Bone marrow (tissue), 2 donors: ENCODE results near the gene TBXT.
"Not testable (repeated sequence)": the region's sequence is repeated elsewhere in the genome, so short reads cannot be mapped to it uniquely, and the experiment has no call there.

Experiments used
- DNase-seq, 2 donors: peaks; one replicate each; lab custom pipeline; 2025; lab: John Stamatoyannopoulos, UW

The TBXT gene

DNA sequence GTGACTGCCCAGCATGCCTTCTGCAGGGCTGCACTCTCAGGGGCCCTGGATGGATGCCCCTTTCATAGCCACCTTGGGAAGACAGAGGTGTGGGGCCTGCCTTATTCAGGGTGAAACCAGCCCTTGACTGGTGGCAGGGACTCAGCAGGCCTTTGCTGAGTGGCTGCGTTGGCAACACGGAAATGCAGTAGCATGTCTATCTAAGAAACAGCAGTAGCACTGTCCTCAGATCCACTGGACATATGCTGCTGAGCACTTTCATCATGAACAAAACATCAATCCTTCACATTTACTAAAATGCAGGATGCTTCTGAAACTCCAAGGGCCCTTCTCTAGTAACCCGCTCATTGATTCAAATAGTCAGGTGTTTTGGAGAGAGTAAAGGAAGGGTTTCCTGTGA lies 4.9 kb upstream of the TBXT start:
- no peak for DNase-seq

DNA sequence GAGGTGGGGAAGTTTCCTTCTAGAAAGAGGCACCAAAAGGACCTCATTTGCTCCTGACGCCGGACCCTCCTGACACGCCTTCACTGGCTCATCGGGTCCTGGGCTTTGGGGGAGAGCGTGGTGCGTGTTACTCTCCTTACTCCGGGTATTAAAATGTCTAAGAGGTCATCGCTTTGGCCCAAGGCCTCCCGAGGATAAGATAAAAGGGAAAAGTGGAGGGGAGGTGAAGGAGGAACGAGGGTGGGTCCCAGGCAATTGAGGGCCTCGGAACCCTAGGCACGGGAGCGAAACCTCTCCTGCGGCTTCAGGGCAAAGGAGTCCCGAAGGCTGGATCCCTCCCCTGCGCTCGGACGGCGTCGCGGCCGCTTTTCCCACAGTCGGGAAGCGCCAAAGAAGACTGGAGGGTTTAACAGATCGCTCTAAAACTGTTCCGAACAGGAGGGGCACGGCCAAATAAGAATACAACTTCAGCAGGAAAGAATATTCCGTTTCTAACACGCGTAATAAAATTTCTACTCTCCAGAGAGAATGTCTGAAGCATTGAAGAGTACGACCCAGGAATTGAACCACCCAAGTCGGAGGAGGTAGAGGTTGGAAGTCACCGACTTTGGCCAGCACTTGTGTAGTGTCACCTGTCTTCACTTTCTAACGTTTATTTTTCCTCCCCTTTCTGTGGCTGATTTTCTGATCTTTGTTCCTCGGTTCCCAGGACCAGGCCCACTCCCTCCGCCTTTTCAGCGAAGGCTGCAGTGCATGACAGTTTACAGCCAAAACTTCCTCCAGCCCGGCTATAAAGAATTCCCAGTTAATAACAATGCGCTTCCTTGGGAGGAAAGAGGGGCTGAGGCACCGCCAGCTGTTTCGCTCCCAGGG lies 2.1 kb upstream of the TBXT start:
- DNase-seq, result no peak

DNA sequence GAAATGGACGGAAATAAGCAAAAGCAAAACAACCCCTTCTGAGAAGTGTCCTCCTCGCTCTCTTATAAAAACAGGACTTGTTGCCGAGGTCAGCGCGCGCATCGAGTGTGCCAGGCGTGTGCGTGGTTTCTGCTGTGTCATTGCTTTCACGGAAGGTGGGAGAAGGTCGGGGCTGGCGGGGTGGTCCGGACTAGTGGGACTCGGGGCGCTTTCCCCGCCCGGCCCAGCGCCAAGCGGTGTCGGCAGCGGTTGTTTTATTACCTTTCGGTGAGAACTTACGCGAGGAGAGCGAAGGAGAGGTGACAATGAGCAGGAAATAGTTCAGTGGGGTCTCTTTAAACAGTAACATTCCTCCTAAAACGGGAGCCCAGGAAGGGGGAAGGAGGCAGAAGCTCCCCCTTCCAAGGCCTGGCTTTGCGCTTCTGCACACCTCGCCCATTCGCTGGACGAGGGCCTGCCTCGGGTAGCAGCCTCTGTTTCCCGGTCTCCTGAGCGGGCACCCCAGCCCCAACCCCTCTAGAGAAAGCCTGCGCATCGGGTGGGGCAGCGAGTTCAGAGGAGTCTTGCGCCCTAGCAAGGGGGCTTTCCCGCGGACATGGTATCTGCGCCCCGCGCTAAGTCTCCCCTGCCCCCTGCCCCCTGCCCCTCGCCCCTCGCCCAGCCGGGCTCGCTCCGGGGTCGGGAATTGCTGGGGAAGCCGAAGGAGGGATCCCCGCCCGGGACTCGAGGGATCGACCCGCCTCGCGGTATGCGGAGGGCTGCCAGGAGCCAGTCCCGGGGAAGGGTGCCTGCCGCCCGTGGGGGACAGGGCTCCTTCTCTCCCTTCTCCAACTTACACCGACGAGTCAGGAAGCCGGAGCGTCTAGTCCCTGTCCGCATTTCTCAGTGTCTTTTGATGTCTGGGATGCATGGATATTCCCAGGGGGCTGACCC lies 1.2 kb upstream of the TBXT start:
- no peak for DNase-seq

DNA sequence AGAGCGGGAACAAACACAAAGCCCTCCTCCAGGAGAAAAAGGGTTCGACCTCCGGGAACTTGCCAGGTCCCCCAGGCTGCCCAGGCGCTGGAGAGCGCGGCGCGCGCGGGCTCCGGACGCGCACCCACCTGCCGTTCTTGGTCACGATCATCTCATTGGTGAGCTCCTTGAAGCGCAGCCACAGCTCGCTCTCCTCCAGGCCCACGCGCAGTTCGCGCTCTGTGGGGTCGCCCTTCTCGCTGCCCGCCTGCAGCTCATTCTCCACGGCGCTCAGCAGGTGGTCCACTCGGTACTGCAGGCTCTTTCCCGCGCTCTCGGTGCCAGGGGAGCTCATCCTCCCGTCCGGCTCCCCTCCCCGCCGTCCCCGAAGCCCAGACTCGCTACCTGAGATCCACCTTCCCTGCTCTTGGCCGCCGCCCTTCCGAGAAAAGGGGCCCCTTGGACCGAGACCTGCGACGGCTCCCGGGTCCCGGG lies 356 bp downstream of the TBXT start:
- DNase-seq, result no peak

DNA sequence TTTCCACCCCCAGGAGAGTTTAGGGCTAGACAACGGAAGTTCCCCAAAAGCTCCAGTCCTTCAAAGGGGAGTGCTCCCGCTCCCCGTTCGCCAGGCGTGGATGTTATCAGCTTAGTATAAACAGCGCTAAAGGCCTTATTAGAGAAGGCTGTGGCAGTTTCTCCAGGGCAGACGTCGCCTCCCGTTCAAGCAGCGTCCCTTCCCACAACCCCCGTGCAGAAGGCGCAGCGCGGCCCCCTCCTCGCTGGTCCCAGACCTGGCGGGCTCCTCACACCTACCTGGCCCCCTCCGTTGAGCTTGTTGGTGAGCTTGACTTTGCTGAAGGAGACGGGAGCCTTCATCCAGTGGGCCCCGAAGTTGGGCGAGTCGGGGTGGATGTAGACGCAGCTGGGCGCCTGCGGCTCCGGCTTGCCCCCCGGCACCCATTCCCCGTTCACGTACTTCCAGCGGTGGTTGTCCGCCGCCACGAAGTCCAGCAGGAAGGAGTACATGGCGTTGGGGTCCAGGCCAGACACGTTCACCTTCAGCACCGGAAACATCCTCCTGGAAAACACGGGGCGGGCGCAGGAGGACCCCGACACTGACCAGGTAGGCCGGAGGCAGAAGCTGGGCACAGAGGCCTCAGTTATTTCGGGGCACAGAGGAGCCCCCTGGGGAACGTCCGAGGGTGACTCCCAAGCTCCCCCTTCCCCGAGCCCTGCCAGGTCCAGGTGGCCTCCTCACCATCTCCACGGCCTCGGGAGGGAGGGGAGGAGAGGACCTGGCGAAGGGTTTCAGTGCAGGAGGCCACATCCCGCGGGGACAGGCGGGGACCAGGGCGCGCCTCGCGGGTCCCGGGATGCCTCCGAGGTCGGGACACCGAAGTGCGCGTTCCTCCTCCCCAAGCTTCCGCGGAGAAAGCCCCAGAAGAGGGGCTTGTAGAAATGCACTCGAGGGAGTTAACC lies 1.1 kb downstream of the TBXT start:
- no peak for DNase-seq

DNA sequence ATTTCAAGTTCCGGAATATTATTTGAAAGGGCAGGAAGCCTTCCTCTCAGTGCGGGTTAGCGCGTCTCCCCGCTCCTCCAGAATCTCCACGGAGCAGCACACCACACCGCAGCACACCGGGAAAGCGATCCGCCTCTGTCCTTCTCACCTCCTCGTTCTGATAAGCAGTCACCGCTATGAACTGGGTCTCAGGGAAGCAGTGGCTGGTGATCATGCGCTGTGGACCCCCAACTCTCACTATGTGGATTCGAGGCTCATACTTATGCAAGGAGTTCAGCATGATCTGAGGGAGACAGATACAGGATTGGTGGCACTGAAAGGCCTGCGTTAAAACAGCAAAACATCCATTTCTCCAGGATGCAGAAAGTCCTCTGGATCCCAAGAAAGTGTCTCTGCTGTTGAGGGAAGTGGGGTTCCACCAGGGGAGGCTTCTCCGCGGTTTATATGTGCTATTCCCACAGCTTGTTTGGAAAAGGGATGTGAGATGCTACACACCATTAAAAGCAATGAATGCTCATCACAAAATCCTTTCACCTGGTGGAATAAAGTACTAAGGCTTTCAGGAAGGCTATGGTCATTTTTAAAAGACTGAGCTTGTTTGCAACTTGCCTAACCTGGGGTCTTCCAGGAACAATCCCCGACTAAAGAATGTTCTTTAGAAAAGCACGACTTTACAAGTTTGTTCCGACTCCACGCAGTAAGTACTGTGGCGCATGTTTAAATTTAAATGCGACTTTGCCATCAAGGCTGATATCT lies 1.9 kb downstream of the TBXT start:
- no peak for DNase-seq

GRCh38 chr6:166162599-166163342 lies 4.9 kb downstream of the TBXT start:
- DNase-seq, result no peak

- DNase-seq, result no peak
These were observed 9.6 kb downstream of the TBXT start for GRCh38 chr6:166157930-166158617.

DNA sequence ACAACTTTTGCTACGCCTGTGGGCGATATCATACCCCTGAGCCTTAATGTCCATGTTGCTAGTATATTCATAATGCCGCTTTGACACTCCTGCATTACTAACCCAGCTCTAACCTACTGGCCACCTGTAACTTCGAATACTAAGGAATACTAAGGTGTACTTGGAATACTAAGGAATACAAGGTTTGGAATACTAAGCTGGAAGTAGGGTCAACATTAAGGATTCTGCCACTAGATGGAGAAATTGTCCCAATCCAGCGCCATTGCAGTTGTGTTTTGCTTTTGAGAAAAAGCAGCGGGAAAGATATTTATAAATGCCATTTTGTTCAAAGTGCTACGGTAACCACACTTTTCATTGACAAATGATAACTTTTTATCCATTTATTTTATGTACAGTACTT lies 10.7 kb downstream of the TBXT start:
- DNase-seq, result no peak

DNA sequence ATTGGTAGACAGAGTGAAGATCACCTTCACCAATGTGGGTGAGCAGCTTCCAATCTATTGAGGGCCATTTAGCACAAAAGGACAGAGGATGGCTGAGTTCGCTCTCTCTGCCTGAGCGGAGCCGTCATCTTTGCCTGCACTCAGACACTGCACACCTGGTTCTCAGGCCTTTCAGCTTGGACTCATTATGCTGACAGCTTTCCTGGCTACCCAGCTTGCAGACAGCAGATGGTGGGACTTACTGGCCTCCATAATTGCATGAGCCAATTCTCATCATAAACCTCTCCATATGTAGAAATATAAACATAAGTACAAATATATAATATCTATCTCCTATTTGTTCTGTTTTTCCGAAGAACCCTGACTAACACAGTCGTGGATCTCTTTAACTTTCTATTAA lies 13.7 kb downstream of the TBXT start:
- DNase-seq, result no peak

GRCh38 chr6:166152660-166153059 lies 15.0 kb downstream of the TBXT start:
- no peak for DNase-seq

- DNase-seq, result no peak
These were observed 15.9 kb downstream of the TBXT start for GRCh38 chr6:166151798-166152197.

DNA sequence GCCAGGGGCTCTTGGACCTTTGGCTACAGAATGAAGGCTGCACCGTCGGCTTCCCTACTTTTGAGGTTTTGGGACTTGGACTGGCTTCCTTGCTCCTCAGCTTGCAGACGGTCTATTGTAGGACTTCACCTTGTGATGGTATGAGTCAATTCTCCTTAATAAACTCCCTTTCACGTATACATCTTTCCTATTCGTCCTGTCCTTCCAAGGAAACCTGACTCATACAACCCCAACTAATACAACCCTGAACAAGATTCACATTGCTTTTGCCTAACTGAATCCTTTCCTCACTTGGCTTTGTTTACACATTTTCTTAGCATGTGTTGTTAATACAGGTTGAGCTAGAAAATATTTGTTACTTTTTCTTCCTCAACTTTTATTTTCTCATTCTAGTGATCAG lies 21.9 kb downstream of the TBXT start:
- DNase-seq, result no peak

DNA sequence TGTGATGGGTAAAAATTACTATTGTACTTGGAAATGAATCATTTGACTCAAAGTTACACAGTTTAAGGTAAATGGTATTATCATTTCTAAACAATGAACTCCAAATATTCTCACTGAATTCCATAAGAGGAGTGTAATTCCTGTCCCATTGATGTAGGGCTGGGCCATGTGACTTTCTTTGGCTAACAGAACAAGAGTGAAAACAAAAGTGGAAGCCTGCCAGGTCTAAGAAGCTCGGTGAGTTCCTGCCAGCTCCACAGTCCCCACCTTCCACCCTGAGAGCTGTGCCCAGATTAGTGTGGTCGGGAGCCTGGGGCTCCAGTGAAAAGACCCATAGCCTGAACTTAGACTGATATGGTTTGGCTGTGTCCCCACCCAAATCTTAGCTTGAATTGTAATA lies 24.6 kb downstream of the TBXT start:
- no peak for DNase-seq

DNA sequence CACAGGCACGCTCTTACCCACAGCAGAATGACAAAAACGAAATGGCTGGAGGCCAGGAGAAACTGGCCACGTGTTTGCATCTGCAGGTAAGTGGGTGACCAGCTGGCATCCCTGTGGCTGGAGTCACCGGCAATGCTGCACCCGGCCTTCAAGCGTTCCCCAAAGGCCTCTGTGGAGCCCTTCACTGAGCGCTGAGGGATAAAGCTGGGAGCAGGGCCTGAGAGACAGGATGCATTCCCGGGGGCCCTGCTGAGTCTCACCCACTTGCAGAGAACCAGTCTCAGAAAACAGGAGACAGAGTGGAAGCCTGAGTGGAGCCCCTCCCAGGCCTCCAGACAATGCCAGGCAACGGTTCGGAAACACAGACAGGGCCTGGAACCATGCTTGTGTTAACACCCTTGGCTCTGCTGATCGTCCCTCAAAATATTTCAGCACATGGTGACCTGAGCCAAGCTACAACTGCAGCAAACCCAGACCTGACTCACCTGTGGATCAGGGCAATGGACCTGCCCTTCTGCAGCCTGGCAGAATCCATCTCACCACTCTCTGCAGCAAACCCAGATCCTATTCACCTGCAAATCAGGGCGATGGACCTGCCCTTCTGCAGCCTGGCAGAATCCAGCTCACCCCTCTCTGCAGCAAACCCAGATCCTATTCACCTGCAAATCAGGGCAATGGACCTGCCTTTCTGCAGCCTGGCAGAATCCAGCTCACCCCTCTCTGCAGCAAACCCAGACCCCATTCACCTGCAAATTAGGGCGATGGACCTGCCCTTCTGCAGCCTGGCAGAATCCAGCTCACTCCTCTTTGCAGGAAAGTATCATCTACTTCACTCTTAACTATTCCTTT lies 39.8 kb downstream of the TBXT start:
- no peak for DNase-seq

- DNase-seq, result not testable (repeated sequence)
These were observed 44.5 kb downstream of the TBXT start for GRCh38 chr6:166123115-166123514.

DNA sequence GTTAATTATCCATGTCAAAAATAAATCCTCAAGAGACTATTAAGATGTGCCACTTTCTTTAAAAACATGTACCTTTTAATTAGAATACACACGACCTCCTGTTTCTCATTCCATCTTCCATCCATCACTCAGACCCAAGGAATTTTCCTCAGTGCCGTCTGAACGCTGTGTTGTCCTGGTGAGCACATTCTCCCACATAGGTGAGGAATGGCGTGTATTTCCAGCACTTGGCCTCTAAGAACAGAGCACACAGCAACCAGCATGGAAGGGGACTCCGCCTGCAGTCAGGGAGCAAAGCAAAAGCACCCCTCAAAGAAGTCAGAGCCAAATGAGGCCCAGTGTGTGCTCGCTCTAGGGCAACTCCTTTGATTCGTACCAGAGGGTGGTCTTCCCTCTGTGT lies 45.9 kb downstream of the TBXT start:
- no peak for DNase-seq

DNA sequence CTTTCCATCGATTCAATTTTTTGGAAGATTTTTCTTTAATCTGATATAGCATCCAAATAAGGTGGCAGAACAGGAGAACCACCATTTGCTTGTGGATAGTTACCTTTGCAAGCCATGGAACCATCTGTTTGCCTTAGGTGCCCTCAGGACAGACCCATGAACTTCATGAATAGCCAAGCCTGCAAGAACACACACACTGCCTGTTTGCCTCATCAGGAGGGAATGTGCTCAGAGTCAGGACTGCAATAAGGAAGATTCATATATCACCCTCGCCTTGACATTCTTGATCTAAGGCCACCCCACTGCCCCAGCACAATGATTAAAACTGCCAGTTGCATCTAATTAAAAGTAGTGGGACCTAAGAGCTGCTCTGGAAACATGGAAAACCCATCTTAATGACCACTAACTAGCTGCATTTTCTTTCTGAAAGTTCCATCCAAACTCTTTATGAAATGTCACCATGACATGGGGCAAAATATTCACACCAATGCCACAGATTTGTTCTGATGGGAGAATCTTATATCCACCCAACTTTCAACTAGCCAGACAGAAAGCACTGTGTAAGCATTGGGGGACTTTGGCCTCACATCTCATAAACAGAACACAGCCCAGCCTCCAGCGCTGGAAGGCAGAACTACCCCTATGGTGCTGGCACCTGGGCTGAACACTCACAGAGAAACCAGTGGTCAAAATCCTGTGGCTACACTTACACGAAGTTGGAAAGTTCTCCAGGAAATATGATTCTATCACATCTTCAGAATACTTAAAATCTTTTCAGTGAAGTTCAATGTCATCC lies 48.3 kb downstream of the TBXT start:
- DNase-seq, result no peak
